Activated CD8-positive, alpha-beta memory T cell treated with anti-CD3 and anti-CD28 coated beads, Interleukin-2, amount 10 ng/mL, durations not matched to agents 7 days and 5 days (primary cell): ENCODE data around the gene CREG2. TPM values are rescaled to one million over a fixed set of nuclear protein-coding genes. Genes with fewer than 3 reads are reported as not detected.

Experiments used
- ATAC-seq: fragments of 150-1000 bp; cut with Tn5 transposase; one replicate; pipeline ENCODE4 v1.10.0; 2021; ENCODE audit warnings: moderate library complexity
- CTCF ChIA-PET: fragments of 350-600 bp; sonication (Branson Sonifier 250); formaldehyde crosslinking; loops from one replicate; lab custom pipeline; 2021; ENCODE audit warnings: antibody characterized with exemption; lab: Charles Lee
- DNase-seq: peaks from one replicate; pipeline ENCODE4 v3.0.0-alpha.2; 2020
- H3K27ac Mint-ChIP-seq: one replicate; pipeline ENCODE4 v1.8.0; 2021; ENCODE audit warnings: mild to moderate bottlenecking, mixed read lengths
- H3K27me3 Mint-ChIP-seq: one replicate; pipeline ENCODE4 v1.8.0; 2021; ENCODE audit warnings: mixed read lengths
- H3K36me3 Mint-ChIP-seq: one replicate; pipeline ENCODE4 v1.8.0; 2021; ENCODE audit warnings: mild to moderate bottlenecking, mixed read lengths
- H3K4me1 Mint-ChIP-seq: one replicate; pipeline ENCODE4 v1.8.0; 2021; ENCODE audit warnings: mixed read lengths
- H3K4me3 Mint-ChIP-seq: one replicate; pipeline ENCODE4 v1.8.0; 2021; ENCODE audit warnings: mild to moderate bottlenecking, moderate library complexity, mixed read lengths
- H3K9me3 Mint-ChIP-seq: one replicate; pipeline ENCODE4 v1.8.0; 2022; ENCODE audit warnings: low read depth, mixed read lengths
- microRNA-seq: library from miRNA; unstranded; fragments of <30 nt; microRNA quantifications from one replicate; pipeline ENCODE4 v1.2.0, GENCODE V29; 2022
- total RNA-seq, 2 experiments: library from RNA; stranded (reverse); gene quantifications; one replicate each; pipeline ENCODE4 v1.2.3, GENCODE V29; 2021

CREG2 gene
- total RNA-seq, 2 experiments from 2014 or later = not detected

GRCh38 chr2:101305492-101306078 is 81.7 kb downstream of the CREG2 start:
- CTCF ChIA-PET = interaction anchor here (0.7 to 1.6 kb wide), 3 partner anchors 23 to 53 kb away, joined by 3 to 6 read pairs (median 4); partner anchors contain the start of gene CNOT11
- peak overlapping the region; percentile 97 for H3K27ac Mint-ChIP-seq
- ATAC-seq = no peak
- no peak for DNase-seq
- peak overlapping the region; percentile 94 for H3K4me3 Mint-ChIP-seq
- H3K4me1 Mint-ChIP-seq = peaks cover 70% of the 10 kb centered on the region
- H3K36me3 Mint-ChIP-seq = peaks cover 51% of the 10 kb centered on the region
- no peaks in the 10 kb centered on the region for H3K27me3 Mint-ChIP-seq
- no peaks in the 10 kb centered on the region for H3K9me3 Mint-ChIP-seq

GRCh38 chr2:101305035-101305434 is 82.3 kb downstream of the CREG2 start:
- Mint-ChIP-seq H3K4me1 (peaks cover 69% of the 10 kb centered on the region), H3K9me3 (no peaks in the 10 kb centered on the region), H3K27ac (peak overlapping the region; percentile 97), H3K36me3 (peaks cover 53% of the 10 kb centered on the region), H3K4me3 (peak overlapping the region; percentile 94), H3K27me3 (no peaks in the 10 kb centered on the region)
- no peak for ATAC-seq
- CTCF ChIA-PET = interaction anchor here (0.7 to 1.1 kb wide), 2 partner anchors 23 to 37 kb away, joined by 3 to 4 read pairs; no protein-coding TSS in a partner anchor
- no peak for DNase-seq

- Mint-ChIP-seq H3K27me3 (no peaks in the 10 kb centered on the region), H3K4me1 (peaks cover 68% of the 10 kb centered on the region), H3K9me3 (no peaks in the 10 kb centered on the region), H3K36me3 (peaks cover 63% of the 10 kb centered on the region), H3K27ac (no peak overlapping the region), H3K4me3 (peak overlapping the region; percentile 94)
- CTCF ChIA-PET = interaction anchor here (1.2 to 1.5 kb wide), 4 partner anchors 17 to 39 kb away, joined by 3 to 6 read pairs (median 4); no protein-coding TSS in a partner anchor
- ATAC-seq (no peak), DNase-seq (no peak)
Measured at GRCh38 chr2:101303688-101304087, 83.6 kb downstream of the CREG2 start.

GRCh38 chr2:101302016-101302415 is 85.3 kb downstream of the CREG2 start:
- H3K36me3 Mint-ChIP-seq = peaks cover 68% of the 10 kb centered on the region
- no peaks in the 10 kb centered on the region for H3K9me3 Mint-ChIP-seq
- no peaks in the 10 kb centered on the region for H3K27me3 Mint-ChIP-seq
- DNase-seq (no peak), ATAC-seq (no peak)
- H3K4me3 Mint-ChIP-seq = no peak overlapping the region
- CTCF ChIA-PET = interaction anchor here (1.4 kb wide), 1 partner anchor 40 kb away, joined by 3 read pairs; no protein-coding TSS in a partner anchor
- H3K4me1 Mint-ChIP-seq = peaks cover 78% of the 10 kb centered on the region
- no peak overlapping the region for H3K27ac Mint-ChIP-seq

GRCh38 chr2:101300836-101301235 is 86.5 kb downstream of the CREG2 start:
- no peaks in the 10 kb centered on the region for H3K9me3 Mint-ChIP-seq
- no peaks in the 10 kb centered on the region for H3K27me3 Mint-ChIP-seq
- ATAC-seq (no peak), DNase-seq (no peak)
- no peak overlapping the region for H3K4me3 Mint-ChIP-seq
- CTCF ChIA-PET = interaction anchor here (1.4 kb wide), 1 partner anchor 41 kb away, joined by 3 read pairs; no protein-coding TSS in a partner anchor
- no peak overlapping the region for H3K27ac Mint-ChIP-seq
- peaks cover 64% of the 10 kb centered on the region for H3K36me3 Mint-ChIP-seq
- H3K4me1 Mint-ChIP-seq = peaks cover 79% of the 10 kb centered on the region

GRCh38 chr2:101300164-101300563 is 87.1 kb downstream of the CREG2 start:
- CTCF ChIA-PET = interaction anchor here (0.7 kb wide), 1 partner anchor 13 kb away, joined by 3 read pairs; no protein-coding TSS in a partner anchor
- Mint-ChIP-seq H3K27me3 (no peaks in the 10 kb centered on the region), H3K4me1 (peaks cover 73% of the 10 kb centered on the region), H3K27ac (peak overlapping the region; percentile 20), H3K36me3 (peaks cover 59% of the 10 kb centered on the region), H3K9me3 (no peaks in the 10 kb centered on the region), H3K4me3 (no peak overlapping the region)
- ATAC-seq = no peak
- no peak for DNase-seq

GRCh38 chr2:101299604-101300003 is 87.7 kb downstream of the CREG2 start:
- CTCF ChIA-PET = interaction anchor here (0.7 to 1.3 kb wide), 3 partner anchors 12 to 43 kb away, joined by 3 to 5 read pairs (median 4); no protein-coding TSS in a partner anchor
- no peak for ATAC-seq
- H3K36me3 Mint-ChIP-seq = peaks cover 57% of the 10 kb centered on the region
- no peak overlapping the region for H3K4me3 Mint-ChIP-seq
- no peaks in the 10 kb centered on the region for H3K27me3 Mint-ChIP-seq
- peaks cover 69% of the 10 kb centered on the region for H3K4me1 Mint-ChIP-seq
- peak overlapping the region; percentile 20 for H3K27ac Mint-ChIP-seq
- no peaks in the 10 kb centered on the region for H3K9me3 Mint-ChIP-seq
- no peak for DNase-seq

- CTCF ChIA-PET = interaction anchor here (1.6 kb wide), 1 partner anchor 44 kb away, joined by 4 read pairs; no protein-coding TSS in a partner anchor
- Mint-ChIP-seq H3K36me3 (peaks cover 59% of the 10 kb centered on the region), H3K4me1 (peaks cover 49% of the 10 kb centered on the region), H3K9me3 (no peaks in the 10 kb centered on the region), H3K4me3 (no peak overlapping the region), H3K27ac (no peak overlapping the region), H3K27me3 (no peaks in the 10 kb centered on the region)
- ATAC-seq (no peak), DNase-seq (no peak)
Measured at GRCh38 chr2:101297383-101297782, 89.9 kb downstream of the CREG2 start.

- no peak overlapping the region for H3K27ac Mint-ChIP-seq
- ATAC-seq (no peak), DNase-seq (no peak)
- CTCF ChIA-PET = interaction anchor here (1.0 to 1.6 kb wide), 2 partner anchors 10 to 45 kb away, joined by 3 to 4 read pairs; no protein-coding TSS in a partner anchor
- H3K27me3 Mint-ChIP-seq = no peaks in the 10 kb centered on the region
- H3K36me3 Mint-ChIP-seq = peaks cover 56% of the 10 kb centered on the region
- peaks cover 40% of the 10 kb centered on the region for H3K4me1 Mint-ChIP-seq
- no peaks in the 10 kb centered on the region for H3K9me3 Mint-ChIP-seq
- H3K4me3 Mint-ChIP-seq = no peak overlapping the region
Measured at GRCh38 chr2:101296371-101296770, 90.9 kb downstream of the CREG2 start.

GRCh38 chr2:101295895-101296294 is 91.4 kb downstream of the CREG2 start:
- Mint-ChIP-seq H3K9me3 (no peaks in the 10 kb centered on the region), H3K27me3 (no peaks in the 10 kb centered on the region), H3K4me1 (peaks cover 37% of the 10 kb centered on the region), H3K36me3 (peaks cover 53% of the 10 kb centered on the region), H3K27ac (no peak overlapping the region), H3K4me3 (no peak overlapping the region)
- CTCF ChIA-PET = interaction anchor here (0.7 to 1.0 kb wide), 2 partner anchors 9 to 321 kb away, joined by 3 read pairs; no protein-coding TSS in a partner anchor
- ATAC-seq (no peak), DNase-seq (no peak)

Small RNA genes lying within 50 kb of the gene (microRNA-seq; reads per million reads assigned to microRNA genes)
- 4.3 reads per million, percentile 5 among the genes with 10 or more reads in this experiment for gene MIR5696

Other genes starting within 250 kb of the CREG2 start
- under 1 TPM; 0.12 to 0.45 TPM for gene TBC1D8, start 236.1 kb downstream of the CREG2 start, total RNA-seq
- 10 to 100 TPM; 57.4 to 71.9 TPM for gene CNOT11, start 134.6 kb downstream of the CREG2 start, total RNA-seq
- gene RNF149, start 78.8 kb downstream of the CREG2 start, total RNA-seq = 100 to 1,000 TPM in 1 of 2 experiments, 10 to 100 TPM in 1; 72.3 to 100 TPM
- gene RFX8, start 87.6 kb upstream of the CREG2 start, total RNA-seq = 1 to 10 TPM; 1.0 to 2.3 TPM